Activated T-cell treated with anti-CD3 and anti-CD28 coated beads, Interleukin-2, amount 50 U/mL, for 1 hour (primary cell): ENCODE data around the gene CALR.
"Not testable (repeated sequence)": the region's sequence is repeated elsewhere in the genome, so short reads cannot be mapped to it uniquely, and the experiment has no call there.

Experiments
- DNase-seq: peaks from one replicate; pipeline ENCODE4 v3.0.0-alpha.2; 2020

Gene CALR

DNA sequence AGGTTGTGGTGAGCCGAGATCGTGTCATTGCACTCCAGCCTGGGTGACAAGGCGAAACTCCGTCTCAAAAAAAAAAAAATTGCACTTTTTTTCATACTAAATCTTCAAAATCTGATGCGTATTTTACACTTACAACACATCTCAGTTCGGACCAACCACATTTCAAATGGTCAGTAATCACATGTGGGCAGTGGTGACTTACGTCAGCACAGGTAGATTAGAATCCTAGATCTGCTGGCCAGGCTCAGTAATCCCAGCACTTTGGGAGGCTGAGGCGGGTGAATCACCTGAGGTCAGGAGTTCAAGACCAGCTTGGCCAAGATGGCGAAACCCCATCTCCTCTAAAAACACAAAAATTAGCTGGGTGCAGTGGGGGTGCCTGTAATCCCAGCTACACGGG, 3.3 kb upstream of the CALR start:
- DNase-seq, result no peak

DNA sequence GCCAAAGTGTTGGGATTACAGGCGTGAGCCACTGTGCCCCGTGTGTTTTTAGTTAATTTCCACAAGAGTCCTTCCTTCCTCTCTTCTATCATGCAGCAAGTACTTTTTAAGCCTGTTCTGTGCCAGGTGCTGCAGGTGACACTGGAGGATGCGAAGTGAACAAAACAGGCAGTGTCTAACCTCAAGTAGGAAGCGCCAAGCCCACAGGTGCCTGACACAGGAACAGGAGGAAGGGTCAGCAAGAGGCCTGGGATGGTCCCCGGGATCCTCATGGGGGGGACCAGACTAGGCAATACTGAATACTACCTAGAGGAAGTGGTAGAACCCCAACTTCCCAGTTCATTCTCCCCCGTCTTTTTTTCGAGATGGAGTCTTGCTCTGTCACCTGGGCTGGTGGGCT, 1.8 kb upstream of the CALR start:
- no peak for DNase-seq

DNA sequence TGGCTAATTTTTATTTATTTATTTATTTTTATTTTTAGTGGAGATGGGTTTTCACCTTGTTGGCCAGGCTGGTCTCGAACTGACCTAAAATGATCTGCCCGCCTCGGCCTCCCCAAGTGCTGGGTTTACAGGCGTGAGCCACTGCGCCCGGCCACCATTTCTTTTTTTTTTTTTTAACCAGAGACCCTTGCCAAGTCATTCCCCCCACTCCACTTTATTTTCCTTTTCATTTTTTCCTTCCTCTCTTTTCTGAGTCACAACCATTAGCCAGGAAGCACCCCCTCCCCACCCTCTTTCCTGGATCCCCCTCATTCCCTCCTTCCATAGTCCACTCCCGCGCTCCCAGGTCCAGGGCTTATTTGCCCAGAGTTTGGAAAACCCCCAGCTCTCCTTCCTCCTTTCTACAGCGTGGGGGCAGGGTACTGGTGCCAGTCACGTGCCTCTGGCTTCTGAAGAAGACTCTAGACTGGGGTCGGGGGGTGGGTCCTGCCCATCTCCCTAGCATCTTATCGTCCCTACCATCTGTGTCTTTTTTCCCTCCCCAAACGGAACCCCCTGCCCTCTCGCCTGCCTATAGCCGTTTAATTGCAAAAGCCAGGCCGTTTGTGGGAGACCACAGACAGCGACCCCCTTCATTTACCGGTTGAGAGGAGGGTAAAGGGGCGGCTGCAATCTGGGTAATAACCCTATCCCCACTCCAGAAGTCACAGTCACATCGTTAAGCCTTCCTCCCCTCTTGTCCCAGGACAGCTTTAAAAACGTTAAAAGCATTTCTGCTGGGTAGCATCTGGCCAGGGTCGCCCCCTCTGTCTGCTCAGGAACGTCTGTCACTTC, 1.1 kb upstream of the CALR start:
- DNase-seq, result no peak

DNA sequence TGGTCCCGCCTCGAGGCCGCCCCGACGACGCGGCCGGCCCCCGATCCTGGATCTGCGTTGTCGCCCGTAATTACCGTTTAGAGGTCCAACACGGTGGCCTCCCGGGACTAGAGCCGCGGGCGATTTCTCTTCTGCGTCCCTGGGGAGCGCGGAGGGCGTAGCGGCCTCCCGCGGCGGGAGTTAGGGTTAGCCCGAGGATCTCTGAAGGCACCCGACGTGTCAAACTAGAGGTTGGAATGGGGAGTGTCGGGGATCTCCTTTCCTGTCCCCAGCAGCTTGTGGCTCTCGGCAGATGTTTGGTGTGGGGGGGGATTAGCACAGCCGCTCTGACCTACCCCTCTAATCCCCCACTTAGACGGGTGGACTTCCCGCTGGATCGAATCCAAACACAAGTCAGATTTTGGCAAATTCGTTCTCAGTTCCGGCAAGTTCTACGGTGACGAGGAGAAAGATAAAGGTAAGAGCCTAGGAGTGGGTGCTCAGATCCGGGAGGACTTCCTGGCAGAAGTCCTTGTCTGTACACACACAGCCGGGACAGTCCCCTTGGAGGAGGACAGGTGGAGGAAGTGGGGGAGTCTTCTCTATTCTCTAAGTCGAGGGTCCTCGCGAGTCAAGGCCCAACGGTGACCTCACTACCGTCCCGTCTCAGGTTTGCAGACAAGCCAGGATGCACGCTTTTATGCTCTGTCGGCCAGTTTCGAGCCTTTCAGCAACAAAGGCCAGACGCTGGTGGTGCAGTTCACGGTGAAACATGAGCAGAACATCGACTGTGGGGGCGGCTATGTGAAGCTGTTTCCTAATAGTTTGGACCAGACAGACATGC, 581 bp downstream of the CALR start:
- DNase-seq, result peak; percentile 42

DNA sequence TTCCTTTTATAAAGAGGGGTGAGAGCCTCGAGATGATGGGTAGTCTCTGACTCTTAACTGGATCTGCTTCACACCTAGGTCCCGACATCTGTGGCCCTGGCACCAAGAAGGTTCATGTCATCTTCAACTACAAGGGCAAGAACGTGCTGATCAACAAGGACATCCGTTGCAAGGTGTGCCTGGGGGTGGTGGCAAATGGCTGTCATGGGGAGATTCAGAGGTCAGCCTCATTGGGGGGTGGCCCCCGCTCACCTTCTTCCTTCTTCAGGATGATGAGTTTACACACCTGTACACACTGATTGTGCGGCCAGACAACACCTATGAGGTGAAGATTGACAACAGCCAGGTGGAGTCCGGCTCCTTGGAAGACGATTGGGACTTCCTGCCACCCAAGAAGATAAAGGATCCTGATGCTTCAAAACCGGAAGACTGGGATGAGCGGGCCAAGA, 1.6 kb downstream of the CALR start:
- no peak for DNase-seq

DNA sequence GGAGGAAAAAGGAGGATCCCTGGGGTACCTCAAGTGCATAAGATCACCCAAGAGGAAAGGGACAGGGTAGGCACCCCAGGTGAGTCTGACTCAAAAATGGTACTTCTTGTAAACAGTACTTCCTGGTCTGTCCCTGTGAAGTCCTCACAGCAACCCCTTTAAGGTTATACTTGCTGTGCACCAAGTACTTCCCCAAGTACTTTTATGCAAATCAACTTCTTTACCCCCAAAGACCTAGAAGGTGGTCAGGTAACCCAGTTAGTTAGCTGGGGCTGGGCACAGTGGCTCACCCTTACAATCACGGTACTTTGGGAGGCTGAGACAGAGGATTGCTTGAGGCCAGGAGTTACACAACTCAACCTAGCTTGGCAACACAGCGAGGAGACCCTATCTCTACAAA, 2.5 kb downstream of the CALR start:
- DNase-seq, result no peak

DNA sequence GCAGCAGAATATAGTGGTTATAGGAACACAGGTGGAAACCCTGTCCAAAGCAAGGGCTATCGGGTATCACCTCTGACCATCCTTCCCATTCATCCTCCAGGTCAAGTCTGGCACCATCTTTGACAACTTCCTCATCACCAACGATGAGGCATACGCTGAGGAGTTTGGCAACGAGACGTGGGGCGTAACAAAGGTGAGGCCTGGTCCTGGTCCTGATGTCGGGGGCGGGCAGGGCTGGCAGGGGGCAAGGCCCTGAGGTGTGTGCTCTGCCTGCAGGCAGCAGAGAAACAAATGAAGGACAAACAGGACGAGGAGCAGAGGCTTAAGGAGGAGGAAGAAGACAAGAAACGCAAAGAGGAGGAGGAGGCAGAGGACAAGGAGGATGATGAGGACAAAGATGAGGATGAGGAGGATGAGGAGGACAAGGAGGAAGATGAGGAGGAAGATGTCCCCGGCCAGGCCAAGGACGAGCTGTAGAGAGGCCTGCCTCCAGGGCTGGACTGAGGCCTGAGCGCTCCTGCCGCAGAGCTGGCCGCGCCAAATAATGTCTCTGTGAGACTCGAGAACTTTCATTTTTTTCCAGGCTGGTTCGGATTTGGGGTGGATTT, 5.1 kb downstream of the CALR start:
- no peak for DNase-seq

DNA sequence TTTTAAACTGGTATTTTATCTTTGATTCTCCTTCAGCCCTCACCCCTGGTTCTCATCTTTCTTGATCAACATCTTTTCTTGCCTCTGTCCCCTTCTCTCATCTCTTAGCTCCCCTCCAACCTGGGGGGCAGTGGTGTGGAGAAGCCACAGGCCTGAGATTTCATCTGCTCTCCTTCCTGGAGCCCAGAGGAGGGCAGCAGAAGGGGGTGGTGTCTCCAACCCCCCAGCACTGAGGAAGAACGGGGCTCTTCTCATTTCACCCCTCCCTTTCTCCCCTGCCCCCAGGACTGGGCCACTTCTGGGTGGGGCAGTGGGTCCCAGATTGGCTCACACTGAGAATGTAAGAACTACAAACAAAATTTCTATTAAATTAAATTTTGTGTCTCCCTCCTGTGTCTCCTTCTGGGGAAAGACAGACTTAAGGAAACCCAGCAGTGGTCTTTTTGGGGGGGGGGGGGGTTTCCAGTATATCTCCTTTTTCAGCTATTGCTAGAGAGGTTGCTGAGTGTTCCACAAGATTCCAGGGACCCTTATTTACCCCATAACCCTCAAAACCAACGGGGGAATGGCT, 5.8 kb downstream of the CALR start:
- no peak for DNase-seq

DNA sequence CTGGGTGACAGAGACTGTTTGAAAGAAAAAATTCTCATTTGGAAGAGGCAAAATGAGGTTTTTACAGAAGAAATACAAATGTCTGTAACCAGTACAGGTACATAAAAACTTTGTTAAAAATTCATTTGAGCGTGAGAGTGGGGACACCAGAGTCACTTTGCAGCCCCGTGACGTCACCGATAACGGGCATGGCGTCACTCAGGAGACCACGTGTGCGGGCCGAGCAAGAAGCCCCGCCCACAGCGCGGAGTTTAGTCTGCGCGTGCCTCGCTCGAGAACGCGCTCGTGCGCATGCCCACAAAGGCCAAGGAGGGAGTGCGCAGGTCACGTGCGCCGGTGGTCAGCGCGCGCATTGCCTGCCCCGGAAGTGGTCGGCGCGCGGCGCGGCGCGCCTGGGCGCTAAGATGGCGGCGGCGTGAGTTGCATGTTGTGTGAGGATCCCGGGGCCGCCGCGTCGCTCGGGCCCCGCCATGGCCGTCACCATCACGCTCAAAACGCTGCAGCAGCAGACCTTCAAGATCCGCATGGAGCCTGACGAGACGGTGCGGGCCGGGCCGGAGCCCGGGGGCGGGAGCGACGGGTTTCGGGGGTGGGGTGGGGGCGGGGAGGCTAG, 7.2 kb downstream of the CALR start, which contains the start of gene RAD23A:
TSS of gene RAD23A (plus strand) at position 384 of the 613 bp plus-strand sequence. CDS start at position 471, 87 bp downstream.
- peak; percentile 99 for DNase-seq

DNA sequence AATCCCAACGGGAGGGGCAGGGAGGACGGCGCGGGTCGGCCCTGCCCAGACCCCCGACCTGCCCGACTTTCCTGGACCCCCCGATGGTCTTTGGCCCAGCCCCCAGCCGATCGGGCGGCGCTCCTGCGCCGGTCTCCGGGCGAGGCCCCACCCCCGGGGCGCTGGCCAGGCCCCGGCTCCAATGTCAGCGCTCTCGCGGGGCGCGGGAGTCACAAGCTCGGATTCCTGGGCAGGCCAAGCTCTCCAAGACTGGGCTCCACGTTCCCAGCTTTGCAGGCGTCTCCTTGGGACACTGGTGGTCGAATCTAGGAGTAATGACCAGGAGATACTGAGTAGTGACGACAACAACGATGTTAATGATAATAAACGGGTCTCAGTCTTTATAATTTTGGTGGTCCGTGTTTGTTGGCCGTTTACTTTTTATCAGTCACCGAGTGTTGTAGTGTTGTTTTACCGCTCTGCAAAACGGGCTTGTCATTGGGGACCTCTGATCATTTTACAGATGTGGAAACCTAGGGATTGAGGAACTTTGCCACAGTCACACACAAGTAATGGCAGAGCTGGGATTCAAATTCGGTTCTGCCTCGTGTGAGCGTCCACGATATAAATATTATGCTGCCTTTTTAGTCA, 7.8 kb downstream of the CALR start:
- DNase-seq, result peak; percentile 65

DNA sequence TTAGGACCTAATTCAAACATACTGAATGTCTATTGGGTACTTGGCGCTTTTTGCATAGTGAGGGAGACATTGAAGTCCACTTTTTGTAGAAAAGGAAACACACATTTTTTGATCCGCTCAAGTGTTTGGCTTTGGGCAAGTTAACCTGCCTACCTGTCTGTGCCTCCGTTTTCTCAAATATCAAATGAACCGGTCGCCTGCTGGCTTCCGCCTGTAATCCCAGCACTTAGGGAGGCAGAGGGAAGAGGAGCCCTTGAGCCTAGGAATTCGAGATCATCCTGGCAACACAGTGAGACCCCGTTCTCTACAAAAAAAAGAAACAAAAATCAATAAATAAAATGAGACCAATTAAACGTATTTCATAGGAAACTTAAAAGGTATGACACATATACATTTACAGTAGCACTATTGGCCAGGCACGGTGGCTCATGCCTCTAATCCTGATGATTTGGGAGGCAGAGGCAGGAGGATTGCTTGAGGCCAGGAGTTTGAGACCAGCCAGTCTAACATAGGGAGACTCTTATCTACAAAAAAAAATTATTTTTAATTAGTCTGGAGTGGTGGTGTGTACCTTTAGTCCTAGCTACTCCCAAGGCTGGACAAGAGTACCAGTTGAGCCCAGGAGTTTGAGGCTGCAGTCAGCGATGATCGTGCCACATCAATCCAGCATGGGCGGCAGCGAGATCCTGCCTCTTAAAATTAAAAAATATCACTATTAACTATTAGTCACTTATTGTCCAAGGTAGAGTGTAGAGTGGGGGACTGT, 8.5 kb downstream of the CALR start:
- no peak for DNase-seq

DNA sequence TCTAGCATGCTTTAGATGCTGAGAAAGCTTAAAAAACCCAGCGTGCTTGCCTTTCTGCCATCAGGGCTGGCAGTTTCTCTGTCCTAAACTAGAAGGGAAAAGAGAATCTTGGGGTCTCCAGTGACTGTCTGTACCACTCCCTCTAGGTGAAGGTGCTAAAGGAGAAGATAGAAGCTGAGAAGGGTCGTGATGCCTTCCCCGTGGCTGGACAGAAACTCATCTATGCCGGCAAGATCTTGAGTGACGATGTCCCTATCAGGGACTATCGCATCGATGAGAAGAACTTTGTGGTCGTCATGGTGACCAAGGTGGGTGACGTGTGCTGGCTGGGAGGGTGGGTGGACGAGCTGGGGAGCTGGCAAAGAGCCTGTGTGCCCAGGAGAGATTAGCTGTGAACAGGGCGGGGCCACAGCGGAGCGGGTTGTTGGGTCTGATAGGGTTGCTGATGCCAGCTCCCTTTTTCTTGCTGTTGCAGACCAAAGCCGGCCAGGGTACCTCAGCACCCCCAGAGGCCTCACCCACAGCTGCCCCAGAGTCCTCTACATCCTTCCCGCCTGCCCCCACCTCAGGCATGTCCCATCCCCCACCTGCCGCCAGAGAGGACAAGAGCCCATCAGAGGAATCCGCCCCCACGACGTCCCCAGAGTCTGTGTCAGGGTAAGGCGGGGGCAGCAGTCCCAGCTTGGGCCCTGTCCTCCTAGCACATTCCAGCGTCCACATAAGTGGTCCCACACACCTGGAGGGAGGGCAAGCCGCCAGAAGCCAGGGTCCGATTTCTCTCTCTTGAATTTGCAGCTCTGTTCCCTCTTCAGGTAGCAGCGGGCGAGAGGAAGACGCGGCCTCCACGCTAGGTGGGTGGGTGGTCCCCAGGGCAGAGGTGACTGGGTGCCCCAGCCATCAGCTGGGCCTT, 9.5 kb downstream of the CALR start:
- no peak for DNase-seq

DNA sequence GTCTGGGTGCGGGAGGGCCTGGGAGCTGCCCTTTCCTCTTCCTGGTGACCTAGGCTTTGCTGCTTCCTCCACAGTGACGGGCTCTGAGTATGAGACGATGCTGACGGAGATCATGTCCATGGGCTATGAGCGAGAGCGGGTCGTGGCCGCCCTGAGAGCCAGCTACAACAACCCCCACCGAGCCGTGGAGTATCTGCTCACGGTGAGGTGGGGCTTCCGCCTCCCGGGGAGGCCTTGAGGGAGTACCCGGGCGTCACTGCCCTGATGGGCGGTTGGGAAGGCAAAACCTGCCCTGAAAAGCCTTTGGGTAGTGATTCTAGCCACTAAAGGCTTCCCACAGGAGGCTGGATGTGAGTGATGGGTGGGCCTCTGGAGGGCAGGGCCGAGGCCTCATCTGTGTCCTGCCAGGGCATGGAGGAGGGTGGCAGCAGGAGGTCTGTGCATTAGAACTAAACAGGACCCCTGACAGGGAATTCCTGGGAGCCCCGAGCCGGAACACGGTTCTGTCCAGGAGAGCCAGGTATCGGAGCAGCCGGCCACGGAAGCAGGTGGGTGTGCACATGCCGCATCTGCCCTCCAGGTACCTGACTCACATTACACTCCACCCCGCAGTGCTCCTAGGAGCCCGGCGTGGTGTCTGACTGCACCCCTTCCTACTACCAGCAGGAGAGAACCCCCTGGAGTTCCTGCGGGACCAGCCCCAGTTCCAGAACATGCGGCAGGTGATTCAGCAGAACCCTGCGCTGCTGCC, 10.4 kb downstream of the CALR start:
- no peak for DNase-seq

DNA sequence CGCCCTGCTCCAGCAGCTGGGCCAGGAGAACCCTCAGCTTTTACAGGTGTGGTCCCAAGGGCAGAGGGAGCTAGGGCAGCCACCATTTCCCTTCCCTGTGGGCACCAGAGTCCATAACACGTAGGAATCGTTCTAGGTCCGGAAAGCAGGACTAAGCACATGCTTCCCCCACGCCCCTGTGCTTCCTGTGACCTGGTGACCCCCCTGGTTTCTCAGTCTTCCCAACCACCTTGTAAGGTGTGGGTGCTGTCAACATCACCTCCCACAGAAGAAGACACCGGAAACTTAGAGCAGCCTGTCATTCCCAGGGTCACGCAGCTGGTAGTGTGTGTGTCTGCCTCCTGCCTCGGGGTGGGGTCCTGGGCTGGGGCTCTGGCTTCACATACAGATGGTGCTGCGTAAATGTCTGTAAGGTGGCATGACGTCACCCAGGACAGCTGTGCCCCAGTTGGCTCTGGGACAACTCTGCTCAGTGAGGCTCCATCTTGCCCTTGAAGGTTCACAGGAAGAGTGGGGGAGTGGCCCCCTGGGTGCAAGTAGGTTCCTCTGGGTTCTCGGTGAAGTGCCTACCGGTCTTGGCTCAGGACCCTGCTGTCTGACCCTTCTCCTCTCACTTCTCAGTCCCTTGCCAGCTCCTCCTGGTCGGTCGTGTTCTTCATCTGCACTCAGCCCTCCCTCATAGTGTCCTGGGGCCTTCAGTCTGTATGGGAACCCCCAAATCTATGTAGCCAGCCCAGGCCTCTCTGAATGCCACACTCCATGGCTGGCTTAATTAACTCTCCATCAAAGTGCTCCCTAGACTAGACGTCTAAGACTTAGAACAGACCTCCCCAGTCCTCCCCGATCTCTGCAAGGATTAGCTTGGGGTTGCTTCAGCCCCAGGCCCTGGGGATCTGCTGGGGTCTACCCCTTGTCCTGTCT, 11.2 kb downstream of the CALR start:
- DNase-seq, result no peak

DNA sequence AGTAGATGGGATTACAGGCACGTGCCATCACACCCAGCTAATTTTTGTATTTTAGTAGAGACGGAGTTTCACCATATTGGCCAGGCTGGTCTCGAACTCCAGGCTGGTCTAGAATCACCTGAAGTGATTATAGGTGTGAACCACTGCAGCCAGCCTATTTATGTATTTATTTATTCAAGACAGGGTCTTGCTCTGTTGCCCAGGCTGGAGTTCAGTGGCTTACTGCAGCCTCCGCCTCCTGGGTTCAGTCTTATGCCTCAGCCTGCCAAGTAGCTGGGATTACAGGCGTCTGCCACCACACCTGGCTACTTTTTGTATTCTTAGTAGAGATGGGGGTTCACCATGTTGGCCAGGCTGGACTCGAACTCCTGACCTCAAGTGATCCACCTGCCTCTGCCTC, 13.6 kb downstream of the CALR start:
- not testable (repeated sequence) for DNase-seq

DNA sequence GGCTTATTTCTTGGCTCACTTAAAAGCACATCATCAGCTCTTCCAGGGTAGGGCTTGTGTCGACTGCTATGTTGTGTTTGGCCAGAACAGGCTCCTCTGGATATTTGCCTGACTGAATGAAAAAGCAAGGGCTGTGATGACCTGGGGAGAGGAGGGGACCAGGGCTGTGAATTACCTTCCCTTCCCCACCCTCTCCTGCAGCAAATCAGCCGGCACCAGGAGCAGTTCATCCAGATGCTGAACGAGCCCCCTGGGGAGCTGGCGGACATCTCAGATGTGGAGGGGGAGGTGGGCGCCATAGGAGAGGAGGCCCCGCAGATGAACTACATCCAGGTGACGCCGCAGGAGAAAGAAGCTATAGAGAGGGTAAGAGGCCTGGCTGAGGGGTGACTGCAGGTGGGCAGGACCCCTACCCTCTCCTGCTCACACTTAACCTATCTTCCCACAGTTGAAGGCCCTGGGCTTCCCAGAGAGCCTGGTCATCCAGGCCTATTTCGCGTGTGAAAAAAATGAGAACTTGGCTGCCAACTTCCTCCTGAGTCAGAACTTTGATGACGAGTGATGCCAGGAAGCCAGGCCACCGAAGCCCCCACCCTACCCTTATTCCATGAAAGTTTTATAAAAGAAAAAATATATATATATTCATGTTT, 14.2 kb downstream of the CALR start:
- no peak for DNase-seq

DNA sequence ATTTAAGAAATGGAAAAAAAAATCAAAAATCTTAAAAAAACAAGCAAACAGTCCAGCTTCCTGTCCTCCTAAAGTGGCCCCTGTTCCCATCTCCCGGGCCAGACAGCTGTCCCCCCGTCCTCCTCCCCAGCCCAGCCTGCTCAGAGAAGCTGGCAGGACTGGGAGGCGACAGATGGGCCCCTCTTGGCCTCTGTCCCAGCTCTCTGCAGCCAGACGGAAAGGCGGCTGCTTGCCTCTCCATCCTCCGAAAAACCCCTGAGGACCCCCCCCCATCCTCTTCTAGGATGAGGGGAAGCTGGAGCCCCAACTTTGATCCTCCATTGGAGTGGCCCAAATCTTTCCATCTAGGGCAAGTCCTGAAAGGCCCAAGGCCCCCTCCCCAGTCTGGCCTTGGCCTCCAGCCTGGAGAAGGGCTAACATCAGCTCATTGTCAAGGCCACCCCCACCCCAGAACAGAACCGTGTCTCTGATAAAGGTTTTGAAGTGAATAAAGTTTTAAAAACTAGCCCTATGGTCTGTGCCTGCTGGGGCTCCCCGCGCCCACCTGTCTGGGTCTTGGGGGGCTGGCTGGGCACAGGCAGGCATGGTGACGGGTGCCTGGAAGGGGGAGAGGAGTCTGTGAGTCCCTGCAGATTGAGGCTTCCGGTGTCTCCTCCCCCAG, 14.9 kb downstream of the CALR start:
- DNase-seq, result no peak
